K562 (cell line): Measurements from ENCODE around the gene CHD3. TPM values are rescaled to one million over a fixed set of nuclear protein-coding genes. Genes with fewer than 3 reads are reported as not detected.

Experiments used
- CBX2 ChIP-seq: fragments of 200-600 bp; sonication (generic); IDR thresholded peaks from one replicate; pipeline ENCODE4 v1.6.1; 2012; ENCODE audit warnings: mild to moderate bottlenecking, low read length, inconsistent platforms; ENCODE audit not compliant: insufficient read depth, poor library complexity, severe bottlenecking
- CHD1 ChIP-seq: fragments of 200-600 bp; sonication (generic); IDR thresholded peaks from one replicate; pipeline ENCODE4 v1.6.1; 2012; ENCODE audit warnings: mild to moderate bottlenecking, moderate library complexity, low read length, inconsistent platforms
- DMBX1 ChIP-seq: fragments of 250-450 bp; sonication (Bioruptor Pico); IDR thresholded peaks from 2 replicates; pipeline ENCODE4 v1.8.0; 2022; ENCODE audit warnings: inconsistent platforms, mild to moderate bottlenecking, moderate library complexity, borderline replicate concordance
- ETS2 ChIP-seq: IDR thresholded peaks from 2 replicates; pipeline ENCODE4 v1.6.1; 2016; ENCODE audit warnings: borderline replicate concordance, missing genetic modification characterization, mild to moderate bottlenecking, moderate library complexity, missing compliant biosample characterization; ENCODE audit not compliant: poor library complexity, severe bottlenecking
- KHSRP ChIP-seq: fragments of 450-650 bp; IDR thresholded peaks from 2 replicates; pipeline ENCODE4 v1.6.1; 2017
- MAFK ChIP-seq: IDR thresholded peaks from 2 replicates; pipeline ENCODE4 v1.6.1; 2011; ENCODE audit warnings: low read length, improper control_type of control experiment
- MCM7 ChIP-seq, 2 experiments: fragments of 450-650 bp; IDR thresholded peaks; 2 replicates each; pipeline ENCODE4 v1.6.1; 2016 to 2018
- POLR2AphosphoS2 ChIP-seq: IDR thresholded peaks from 2 replicates; pipeline ENCODE4 v1.6.1; 2012; ENCODE audit warnings: low read length, improper control_type of control experiment
- SAP30 ChIP-seq: fragments of 200-600 bp; sonication (generic); IDR thresholded peaks from 2 replicates; pipeline ENCODE4 v1.6.1; 2012; ENCODE audit warnings: borderline replicate concordance, low read depth, mild to moderate bottlenecking, moderate library complexity, low read length, control low read depth, inconsistent platforms; ENCODE audit not compliant: insufficient read depth, poor library complexity, severe bottlenecking
- SMAD2 ChIP-seq: fragments of 150-350 bp; IDR thresholded peaks from 2 replicates; pipeline ENCODE4 v1.6.1; 2014; ENCODE audit warnings: low read depth, mild to moderate bottlenecking, low read length
- TCF7L2 ChIP-seq: fragments of 150-350 bp; IDR thresholded peaks from 2 replicates; pipeline ENCODE4 v1.6.1; 2016; ENCODE audit warnings: low read depth, mild to moderate bottlenecking, low read length, moderate library complexity
- TGIF2 ChIP-seq: sonication (generic); formaldehyde crosslinking; IDR thresholded peaks from 2 replicates; pipeline ENCODE4 v1.8.1; 2022; ENCODE audit warnings: mild to moderate bottlenecking, missing genetic modification reagents, moderate library complexity
- ZNF121 ChIP-seq: sonication (generic); formaldehyde crosslinking; conservative IDR thresholded peaks from 2 replicates; pipeline ENCODE4 v1.8.0; 2022; ENCODE audit warnings: missing genetic modification reagents
- ZNF668 ChIP-seq: fragments of 250-450 bp; sonication (Bioruptor Pico); IDR thresholded peaks from 2 replicates; pipeline ENCODE4 v1.8.0; 2022; ENCODE audit warnings: mild to moderate bottlenecking, inconsistent platforms
- ZNF699 ChIP-seq: fragments of 250-450 bp; sonication (Bioruptor Pico); IDR thresholded peaks from 2 replicates; pipeline ENCODE4 v1.8.0; 2021; ENCODE audit warnings: mild to moderate bottlenecking, moderate library complexity; ENCODE audit not compliant: insufficient replicate concordance
- ZNF79 ChIP-seq: fragments of 250-450 bp; sonication (Bioruptor Pico); IDR thresholded peaks from 2 replicates; pipeline ENCODE4 v1.4.0; 2020; ENCODE audit warnings: low read depth, mild to moderate bottlenecking, moderate library complexity
- polyA plus RNA-seq, 8 experiments: library from polyadenylated mRNA; depleted of rRNA in 4 of 8; stranded (reverse) in 5 of 8; unstranded in 3 of 8; fragments of >200 nt; fragmentation: Nextera tagmentation in 2 of 8; fragmentation: Illumina TruSeq in 1 of 8; extraction: Ambion mirVana in 2 of 8; extraction: Trizol in 1 of 8; gene quantifications; 2 replicates each; pipeline versions ENCODE4 v1.2.1 to v1.2.3, GENCODE V29; 2011 to 2014; ENCODE audit warnings: inconsistent platforms in 1 of 8, missing spikeins in 1 of 8
- total RNA-seq, 7 experiments: library from RNA; depleted of rRNA in 6 of 7; stranded (reverse); fragments of >200 nt in 6 of 7; fragmentation: Illumina TruSeq in 2 of 7; extraction: Trizol in 2 of 7; gene quantifications; 2 replicates each; pipeline versions ENCODE4 v1.2.1 to v1.2.3, GENCODE V29; 2011 to 2021; ENCODE audit warnings: low replicate concordance in 1 of 7
- TF ChIP-seq, protein P1 (sequence below), 3 experiments: fragments of 200-800 bp in 1 of 3; fragments of 250-450 bp in 1 of 3; fragments of 450-650 bp in 1 of 3; sonication (Bioruptor Pico) in 1 of 3; sonication (Bioruptor generic) in 1 of 3; formaldehyde crosslinking in 1 of 3; IDR thresholded peaks; 2 replicates each; pipeline versions ENCODE4 v1.6.1 to v1.8.0; 2016 to 2022; ENCODE audit warnings: mild to moderate bottlenecking in 2 of 3, missing genetic modification characterization in 2 of 3, missing compliant biosample characterization in 1 of 3, moderate library complexity in 1 of 3
- TF ChIP-seq, protein P2 (sequence below): sonication (generic); IDR thresholded peaks from 2 replicates; pipeline ENCODE4 v1.6.1; 2016
- TF ChIP-seq, protein P3 (sequence below): sonication (generic); formaldehyde crosslinking; IDR thresholded peaks from 2 replicates; pipeline ENCODE4 v1.8.0; 2022; ENCODE audit warnings: mild to moderate bottlenecking, missing genetic modification reagents
- TF ChIP-seq, protein P4 (sequence below): fragments of 450-650 bp; IDR thresholded peaks from one replicate; pipeline ENCODE4 v1.6.1; 2018; ENCODE audit warnings: mild to moderate bottlenecking, moderate library complexity; ENCODE audit not compliant: partially characterized antibody

CHD3 gene
- total and polyA plus RNA-seq, 9 of the 15 experiments (the other 6 are each of a cell fraction or from before 2014, with no cell fraction given), result 0.39 to 38.2 (median 21.2) TPM

DNA sequence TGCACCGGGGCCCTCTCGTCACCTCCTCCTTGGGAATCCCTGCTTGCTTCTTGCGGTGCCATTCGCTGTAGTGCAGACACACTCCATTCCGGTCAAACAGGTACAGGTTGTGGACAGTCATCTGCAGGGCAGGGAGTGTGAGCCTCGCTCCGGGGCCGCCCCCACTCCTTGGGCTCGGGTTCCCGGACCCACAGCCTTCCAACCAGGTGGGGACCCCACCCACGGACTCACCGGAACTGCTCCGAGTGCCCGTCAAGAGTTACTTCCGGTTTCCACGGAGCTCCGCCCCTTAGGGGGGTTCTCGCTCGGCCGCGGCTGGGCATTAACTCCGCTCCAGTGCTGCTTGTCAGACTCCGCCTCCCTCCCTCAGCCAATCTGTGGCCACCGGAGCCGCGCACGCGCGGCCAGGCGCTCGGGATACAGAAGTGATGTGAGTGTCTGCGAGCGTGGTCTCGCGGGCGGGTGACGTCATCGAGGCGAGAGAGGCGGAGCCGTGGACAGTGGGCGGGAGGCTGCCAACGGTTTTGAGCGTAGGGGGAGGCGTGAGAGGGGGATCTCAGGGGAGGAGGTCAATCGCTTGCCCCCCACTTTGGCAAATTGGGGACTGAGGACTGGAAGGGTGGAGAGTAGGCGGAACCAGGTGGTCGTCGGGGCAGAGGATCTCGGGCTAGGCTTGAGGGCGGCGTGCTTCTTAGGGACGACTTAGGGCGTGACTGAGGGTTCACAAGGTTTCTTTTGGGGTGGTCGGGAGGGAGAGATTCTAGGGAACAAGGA lies 43.3 kb downstream of the CHD3 start, which contains the start of the genes CNTROB and TRAPPC1 (continued):
- TF ChIP-seq, protein P1, sequence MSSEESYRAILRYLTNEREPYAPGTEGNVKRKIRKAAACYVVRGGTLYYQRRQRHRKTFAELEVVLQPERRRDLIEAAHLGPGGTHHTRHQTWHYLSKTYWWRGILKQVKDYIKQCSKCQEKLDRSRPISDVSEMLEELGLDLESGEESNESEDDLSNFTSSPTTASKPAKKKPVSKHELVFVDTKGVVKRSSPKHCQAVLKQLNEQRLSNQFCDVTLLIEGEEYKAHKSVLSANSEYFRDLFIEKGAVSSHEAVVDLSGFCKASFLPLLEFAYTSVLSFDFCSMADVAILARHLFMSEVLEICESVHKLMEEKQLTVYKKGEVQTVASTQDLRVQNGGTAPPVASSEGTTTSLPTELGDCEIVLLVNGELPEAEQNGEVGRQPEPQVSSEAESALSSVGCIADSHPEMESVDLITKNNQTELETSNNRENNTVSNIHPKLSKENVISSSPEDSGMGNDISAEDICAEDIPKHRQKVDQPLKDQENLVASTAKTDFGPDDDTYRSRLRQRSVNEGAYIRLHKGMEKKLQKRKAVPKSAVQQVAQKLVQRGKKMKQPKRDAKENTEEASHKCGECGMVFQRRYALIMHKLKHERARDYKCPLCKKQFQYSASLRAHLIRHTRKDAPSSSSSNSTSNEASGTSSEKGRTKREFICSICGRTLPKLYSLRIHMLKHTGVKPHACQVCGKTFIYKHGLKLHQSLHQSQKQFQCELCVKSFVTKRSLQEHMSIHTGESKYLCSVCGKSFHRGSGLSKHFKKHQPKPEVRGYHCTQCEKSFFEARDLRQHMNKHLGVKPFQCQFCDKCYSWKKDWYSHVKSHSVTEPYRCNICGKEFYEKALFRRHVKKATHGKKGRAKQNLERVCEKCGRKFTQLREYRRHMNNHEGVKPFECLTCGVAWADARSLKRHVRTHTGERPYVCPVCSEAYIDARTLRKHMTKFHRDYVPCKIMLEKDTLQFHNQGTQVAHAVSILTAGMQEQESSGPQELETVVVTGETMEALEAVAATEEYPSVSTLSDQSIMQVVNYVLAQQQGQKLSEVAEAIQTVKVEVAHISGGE (CRISPR knock-in tag; IDR thresholded peaks at IDR 0.05), result peak in 2 of 3 experiments; percentile 58 to 83; a peak in 4 of 6 replicates
- TF ChIP-seq MCM7 (IDR thresholded peaks at IDR 0.05) (no peak), KHSRP (peak; percentile 85), MAFK (no peak), TCF7L2 (no peak), SAP30 (peak; percentile 37), SMAD2 (no peak), DMBX1 (CRISPR knock-in tag) (no peak), ZNF699 (CRISPR knock-in tag) (no peak), ZNF668 (CRISPR knock-in tag) (no peak), ZNF79 (CRISPR knock-in tag) (no peak), CHD1 (no peak), ZNF121 (CRISPR knock-in tag) (no peak), POLR2AphosphoS2 (no peak), CBX2 (no peak), ETS2 (tag) (no peak), TGIF2 (CRISPR knock-in tag) (no peak)
- TF ChIP-seq, protein P2, sequence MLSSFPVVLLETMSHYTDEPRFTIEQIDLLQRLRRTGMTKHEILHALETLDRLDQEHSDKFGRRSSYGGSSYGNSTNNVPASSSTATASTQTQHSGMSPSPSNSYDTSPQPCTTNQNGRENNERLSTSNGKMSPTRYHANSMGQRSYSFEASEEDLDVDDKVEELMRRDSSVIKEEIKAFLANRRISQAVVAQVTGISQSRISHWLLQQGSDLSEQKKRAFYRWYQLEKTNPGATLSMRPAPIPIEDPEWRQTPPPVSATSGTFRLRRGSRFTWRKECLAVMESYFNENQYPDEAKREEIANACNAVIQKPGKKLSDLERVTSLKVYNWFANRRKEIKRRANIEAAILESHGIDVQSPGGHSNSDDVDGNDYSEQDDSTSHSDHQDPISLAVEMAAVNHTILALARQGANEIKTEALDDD, result no peak
- TF ChIP-seq, protein P3, sequence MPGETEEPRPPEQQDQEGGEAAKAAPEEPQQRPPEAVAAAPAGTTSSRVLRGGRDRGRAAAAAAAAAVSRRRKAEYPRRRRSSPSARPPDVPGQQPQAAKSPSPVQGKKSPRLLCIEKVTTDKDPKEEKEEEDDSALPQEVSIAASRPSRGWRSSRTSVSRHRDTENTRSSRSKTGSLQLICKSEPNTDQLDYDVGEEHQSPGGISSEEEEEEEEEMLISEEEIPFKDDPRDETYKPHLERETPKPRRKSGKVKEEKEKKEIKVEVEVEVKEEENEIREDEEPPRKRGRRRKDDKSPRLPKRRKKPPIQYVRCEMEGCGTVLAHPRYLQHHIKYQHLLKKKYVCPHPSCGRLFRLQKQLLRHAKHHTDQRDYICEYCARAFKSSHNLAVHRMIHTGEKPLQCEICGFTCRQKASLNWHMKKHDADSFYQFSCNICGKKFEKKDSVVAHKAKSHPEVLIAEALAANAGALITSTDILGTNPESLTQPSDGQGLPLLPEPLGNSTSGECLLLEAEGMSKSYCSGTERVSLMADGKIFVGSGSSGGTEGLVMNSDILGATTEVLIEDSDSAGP (CRISPR knock-in tag), result no peak
- TF ChIP-seq, protein P4, sequence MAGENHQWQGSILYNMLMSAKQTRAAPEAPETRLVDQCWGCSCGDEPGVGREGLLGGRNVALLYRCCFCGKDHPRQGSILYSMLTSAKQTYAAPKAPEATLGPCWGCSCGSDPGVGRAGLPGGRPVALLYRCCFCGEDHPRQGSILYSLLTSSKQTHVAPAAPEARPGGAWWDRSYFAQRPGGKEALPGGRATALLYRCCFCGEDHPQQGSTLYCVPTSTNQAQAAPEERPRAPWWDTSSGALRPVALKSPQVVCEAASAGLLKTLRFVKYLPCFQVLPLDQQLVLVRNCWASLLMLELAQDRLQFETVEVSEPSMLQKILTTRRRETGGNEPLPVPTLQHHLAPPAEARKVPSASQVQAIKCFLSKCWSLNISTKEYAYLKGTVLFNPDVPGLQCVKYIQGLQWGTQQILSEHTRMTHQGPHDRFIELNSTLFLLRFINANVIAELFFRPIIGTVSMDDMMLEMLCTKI, result no peak
